Measurements from ENCODE around the gene EIF4ENIF1.
"Not testable (repeated sequence)": the region's sequence is repeated elsewhere in the genome, so short reads cannot be mapped to it uniquely, and the experiment has no call there.

DNA sequence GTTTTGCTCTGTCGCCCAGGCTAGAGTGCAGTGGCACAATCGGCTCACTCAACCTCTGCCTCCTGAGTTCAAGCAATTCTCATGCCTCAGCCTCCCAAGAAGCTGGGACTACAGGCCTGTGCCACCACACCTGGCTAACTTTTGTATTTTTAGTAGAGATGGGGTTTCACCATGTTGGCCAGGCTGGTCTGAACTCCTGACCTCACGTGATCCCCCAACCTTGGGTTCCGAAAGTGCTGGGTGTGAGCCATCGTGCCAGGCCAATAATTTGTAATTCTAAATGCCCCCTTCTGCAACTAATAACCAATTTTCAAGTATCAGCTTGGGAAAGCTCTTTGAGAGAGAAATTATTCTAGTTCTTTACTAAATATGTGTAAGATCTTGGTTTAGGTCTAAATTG lies 3.7 kb upstream of the EIF4ENIF1 start:
- TF ChIP-seq POLR2A (IDR thresholded peaks at IDR 0.05; ENCODE audit: extremely low read depth, insufficient read length); CTCF (IDR thresholded peaks at IDR 0.05; ENCODE audit: low read depth, low read length): not testable (repeated sequence)
